Endodermal cell (in vitro differentiated cells): ENCODE data around the gene LMTK3. TPM values are rescaled to one million over a fixed set of nuclear protein-coding genes. Genes with fewer than 3 reads are reported as not detected.
"Not testable (repeated sequence)": the region's sequence is repeated elsewhere in the genome, so short reads cannot be mapped to it uniquely, and the experiment has no call there.

ENCODE experiments used
- DNase-seq: peaks from one replicate; pipeline ENCODE4 v3.0.0-alpha.2; 2017
- H3K27ac ChIP-seq: 2 replicates; pipeline ENCODE4 v1.5.1; 2013; ENCODE audit warnings: mild to moderate bottlenecking, low read depth, low read length, moderate library complexity
- H3K27me3 ChIP-seq: 2 replicates; pipeline ENCODE4 v1.6.1; 2013; ENCODE audit warnings: mild to moderate bottlenecking, low read length, moderate library complexity; ENCODE audit not compliant: insufficient read depth, control insufficient read depth, poor library complexity, severe bottlenecking
- H3K36me3 ChIP-seq: 2 replicates; pipeline ENCODE4 v1.7.0; 2013; ENCODE audit warnings: mild to moderate bottlenecking, low read length, moderate library complexity; ENCODE audit not compliant: control insufficient read depth, insufficient read depth
- H3K4me1 ChIP-seq: one replicate; pipeline ENCODE4 v1.7.0; 2013; ENCODE audit warnings: low read length; ENCODE audit not compliant: control insufficient read depth, insufficient read depth
- H3K4me3 ChIP-seq: 2 replicates; pipeline ENCODE4 v1.5.1; 2013; ENCODE audit warnings: mild to moderate bottlenecking, low read length, moderate library complexity
- H3K9ac ChIP-seq: 2 replicates; pipeline ENCODE4 v1.6.1; 2013; ENCODE audit warnings: mild to moderate bottlenecking, low read length, moderate library complexity; ENCODE audit not compliant: poor library complexity, severe bottlenecking; ENCODE audit errors: extremely low read depth
- H3K9me3 ChIP-seq: 2 replicates; pipeline ENCODE4 v1.6.1; 2013; ENCODE audit warnings: mild to moderate bottlenecking, low read length, moderate library complexity; ENCODE audit not compliant: control insufficient read depth
- H3K27ac Mint-ChIP-seq: 2 replicates; pipeline ENCODE4 v1.8.0; 2020; ENCODE audit warnings: mixed read lengths
- H3K27me3 Mint-ChIP-seq: 2 replicates; pipeline ENCODE4 v1.8.0; 2021; ENCODE audit warnings: mild to moderate bottlenecking, mixed read lengths; ENCODE audit not compliant: insufficient read depth
- H3K36me3 Mint-ChIP-seq: 2 replicates; pipeline ENCODE4 v1.8.0; 2020; ENCODE audit warnings: low read depth, mixed read lengths
- H3K4me1 Mint-ChIP-seq: 2 replicates; pipeline ENCODE4 v1.8.0; 2020; ENCODE audit warnings: mixed read lengths
- H3K4me3 Mint-ChIP-seq: 2 replicates; pipeline ENCODE4 v1.8.0; 2020; ENCODE audit warnings: mild to moderate bottlenecking, moderate library complexity, mixed read lengths
- H3K9me3 Mint-ChIP-seq: 2 replicates; pipeline ENCODE4 v1.8.0; 2020; ENCODE audit warnings: mild to moderate bottlenecking, mixed read lengths
- CTCF ChIP-seq: fragments of 200-600 bp; sonication (generic); conservative IDR thresholded peaks from 2 replicates; pipeline ENCODE4 v1.5.0; 2021; ENCODE audit warnings: antibody characterized with exemption, mild to moderate bottlenecking
- WGBS, 2 experiments: methylation state at CpG; one replicate each; pipeline versions ENCODE4 v1.1.5 to v1.1.7; 2013; ENCODE audit warnings: missing lambda C conversion rate in 2 of 2, mixed read lengths in 1 of 2; ENCODE audit not compliant: insufficient coverage in 1 of 2, insufficient read length in 1 of 2; 5-methylcytosine and 5-hydroxymethylcytosine counted together
- total RNA-seq, 2 donors: library from RNA; stranded (reverse); fragmentation: NEBNext Ultra II Directional in 1 of 2; extraction: Animal tissue kit (Norgen Biotek cat#: 25700) in 1 of 2; gene quantifications; 2 replicates in 1 of 2; 3 replicates in 1 of 2; pipeline ENCODE4 v1.2.1, GENCODE V29; 2021

LMTK3 gene
- total RNA-seq, 2 donors from 2014 or later, result 11.1 to 14.5 TPM

GRCh38 chr19:48490981-48491792, 20.4 kb downstream of the LMTK3 start:
- H3K27ac Mint-ChIP-seq, result peak overlapping the region; percentile 89
- no peaks in the 10 kb centered on the region for H3K36me3 ChIP-seq
- WGBS, 2 experiments, result 10 to 12% methylated on average over 14 to 39 of the region's 50 CpGs
- H3K36me3 Mint-ChIP-seq, result peaks cover 17% of the 10 kb centered on the region
- no peak overlapping the region for H3K9ac ChIP-seq
- H3K27me3 ChIP-seq, result peaks cover 11% of the 10 kb centered on the region
- no peak for TF ChIP-seq CTCF
- no peaks in the 10 kb centered on the region for H3K9me3 ChIP-seq
- no peak overlapping the region for H3K27ac ChIP-seq
- peaks cover 45% of the 10 kb centered on the region for H3K27me3 Mint-ChIP-seq
- peak; percentile 94 for DNase-seq
- H3K4me3 ChIP-seq, result no peak overlapping the region
- H3K4me1 Mint-ChIP-seq, result peaks cover 9% of the 10 kb centered on the region
- H3K4me3 Mint-ChIP-seq, result peak overlapping the region; percentile 43
- H3K9me3 Mint-ChIP-seq, result no peaks in the 10 kb centered on the region
- H3K4me1 ChIP-seq, result no peaks in the 10 kb centered on the region

- no peaks in the 10 kb centered on the region for H3K9me3 Mint-ChIP-seq
- peak; percentile 98 for TF ChIP-seq CTCF
- Histone ChIP-seq H3K4me1 (no peaks in the 10 kb centered on the region), H3K27me3 (peaks cover 11% of the 10 kb centered on the region), H3K9ac (no peak overlapping the region), H3K4me3 (no peak overlapping the region), H3K36me3 (no peaks in the 10 kb centered on the region), H3K9me3 (no peaks in the 10 kb centered on the region), H3K27ac (no peak overlapping the region)
- peaks cover 11% of the 10 kb centered on the region for H3K36me3 Mint-ChIP-seq
- DNase-seq, result peak; percentile 97
- no peak overlapping the region for H3K4me3 Mint-ChIP-seq
- peaks cover 9% of the 10 kb centered on the region for H3K4me1 Mint-ChIP-seq
- WGBS, 2 experiments, result 30 to 35% methylated on average over 16 to 19 of the region's 19 CpGs
- peaks cover 44% of the 10 kb centered on the region for H3K27me3 Mint-ChIP-seq
- no peak overlapping the region for H3K27ac Mint-ChIP-seq
Measured at GRCh38 chr19:48489608-48490216, 21.9 kb downstream of the LMTK3 start.

- H3K9me3 ChIP-seq, H3K4me1 ChIP-seq, H3K27ac ChIP-seq, H3K4me3 Mint-ChIP-seq, DNase-seq, H3K9me3 Mint-ChIP-seq, H3K4me1 Mint-ChIP-seq, H3K9ac ChIP-seq, H3K4me3 ChIP-seq, H3K36me3 ChIP-seq, H3K27ac Mint-ChIP-seq: not testable (repeated sequence)
- Mint-ChIP-seq H3K27me3 (peaks cover 38% of the 10 kb centered on the region), H3K36me3 (peaks cover 19% of the 10 kb centered on the region)
- peaks cover 11% of the 10 kb centered on the region for H3K27me3 ChIP-seq
- 94 to 96% methylated on average over 4 to 7 of the region's 7 CpGs for WGBS, 2 experiments
Measured at GRCh38 chr19:48488478-48488877, 23.2 kb downstream of the LMTK3 start.
